PC-3 (cell line): Measurements from ENCODE around the gene PCDH9. TPM values are rescaled to one million over a fixed set of nuclear protein-coding genes. Genes with fewer than 3 reads are reported as not detected.

Source experiments
- ATAC-seq: fragments of 200-7000 bp; cut with Tn5 transposase; 2 replicates; pipeline ENCODE4 v1.9.1; 2020; ENCODE audit warnings: mild to moderate bottlenecking, moderate library complexity
- BruUV-seq: library from RNA; stranded (reverse); fragments of 400-500 nt; replicated peaks from 2 replicates; lab custom pipeline; 2021; lab: Mats Ljungman, UMichigan
- CTCF ChIA-PET: fragments of 300-600 bp; sonication (Branson Sonifier 250); formaldehyde crosslinking; loops from one replicate; lab custom pipeline; 2022; ENCODE audit warnings: antibody characterized with exemption; lab: Charles Lee
- POLR2A ChIA-PET: fragments of 300-600 bp; sonication (Branson Sonifier 250); formaldehyde crosslinking; loops from one replicate; lab custom pipeline; 2022; ENCODE audit warnings: antibody characterized with exemption; ENCODE audit not compliant: unreplicated experiment; lab: Charles Lee
- DNase-seq: peaks from one replicate; pipeline ENCODE4 v3.0.0-alpha.2; 2015
- H2AFZ ChIP-seq: fragments of 300-600 bp; sonication (generic); 2 replicates; pipeline ENCODE4 v1.6.0; 2016; ENCODE audit warnings: antibody characterized with exemption, low read length
- H3F3A ChIP-seq: fragments of 300-600 bp; sonication (generic); one replicate; pipeline ENCODE4 v1.6.0; 2017; ENCODE audit warnings: antibody characterized with exemption, low read length, control low read depth, mild to moderate bottlenecking; ENCODE audit not compliant: unreplicated experiment
- H3K27ac ChIP-seq: fragments of 300-600 bp; sonication (generic); 2 replicates; pipeline ENCODE4 v1.5.1; 2016; ENCODE audit warnings: mild to moderate bottlenecking, low read length
- H3K27me3 ChIP-seq: fragments of 300-600 bp; sonication (generic); 2 replicates; pipeline ENCODE4 v1.6.1; 2016; ENCODE audit warnings: low read length, mixed read lengths
- H3K36me3 ChIP-seq: fragments of 300-600 bp; sonication (generic); 2 replicates; pipeline ENCODE4 v1.6.1; 2016; ENCODE audit warnings: low read depth, mixed run types, low read length, mixed read lengths
- H3K4me1 ChIP-seq: fragments of 300-600 bp; sonication (generic); 2 replicates; pipeline ENCODE4 v1.5.1; 2016; ENCODE audit warnings: low read length; ENCODE audit not compliant: insufficient read depth
- H3K4me2 ChIP-seq: fragments of 300-600 bp; sonication (generic); 2 replicates; pipeline ENCODE4 v1.6.0; 2016; ENCODE audit warnings: low read length
- H3K4me3 ChIP-seq: fragments of 300-600 bp; sonication (generic); 2 replicates; pipeline ENCODE4 v1.5.1; 2016; ENCODE audit warnings: mild to moderate bottlenecking, low read length, mixed read lengths
- H3K79me2 ChIP-seq: fragments of 300-600 bp; sonication (generic); 2 replicates; pipeline ENCODE4 v1.6.1; 2017; ENCODE audit warnings: low read length, mixed read lengths
- H3K9ac ChIP-seq: fragments of 300-600 bp; sonication (generic); 2 replicates; pipeline ENCODE4 v1.6.0; 2016; ENCODE audit warnings: mild to moderate bottlenecking, low read length
- H3K9me2 ChIP-seq: fragments of 300-600 bp; sonication (generic); replicated peaks from 2 replicates; pipeline ENCODE4 v1.6.1; 2016; ENCODE audit warnings: mixed run types, low read length, mixed read lengths
- H3K9me3 ChIP-seq: fragments of 300-600 bp; sonication (generic); 2 replicates; pipeline ENCODE4 v1.6.1; 2016; ENCODE audit warnings: low read length, mixed read lengths
- H4K20me1 ChIP-seq: fragments of 300-600 bp; sonication (generic); 2 replicates; pipeline ENCODE4 v1.6.1; 2016; ENCODE audit warnings: low read length, mixed read lengths
- CTCF ChIP-seq: fragments of 300-600 bp; sonication (generic); conservative IDR thresholded peaks from 2 replicates; pipeline ENCODE4 v1.5.1; 2017; ENCODE audit warnings: antibody characterized with exemption, low read depth, mild to moderate bottlenecking, low read length
- EZH2 ChIP-seq: fragments of 300-600 bp; sonication (generic); IDR thresholded peaks from one replicate; pipeline ENCODE4 v1.6.1; 2017; ENCODE audit warnings: antibody characterized with exemption, mild to moderate bottlenecking, low read length; ENCODE audit not compliant: unreplicated experiment
- EZH2phosphoT487 ChIP-seq: fragments of 300-600 bp; sonication (generic); IDR thresholded peaks from 2 replicates; pipeline ENCODE4 v1.6.1; 2018; ENCODE audit warnings: mild to moderate bottlenecking, antibody characterized with exemption, low read length, borderline replicate concordance
- intact Hi-C: fragments of 100-400 bp; cut with micrococcal nuclease; formaldehyde crosslinking; loops from 2 replicates; pipeline ENCODE4 v1.9.0; 2023
- total RNA-seq: library from RNA; depleted of rRNA; stranded (reverse); fragments of >200 nt; gene quantifications from 2 replicates; pipeline ENCODE4 v1.2.3, GENCODE V29; 2014

Gene PCDH9
- total RNA-seq, 1 experiment from 2014 or later, result 0.98 TPM

DNA sequence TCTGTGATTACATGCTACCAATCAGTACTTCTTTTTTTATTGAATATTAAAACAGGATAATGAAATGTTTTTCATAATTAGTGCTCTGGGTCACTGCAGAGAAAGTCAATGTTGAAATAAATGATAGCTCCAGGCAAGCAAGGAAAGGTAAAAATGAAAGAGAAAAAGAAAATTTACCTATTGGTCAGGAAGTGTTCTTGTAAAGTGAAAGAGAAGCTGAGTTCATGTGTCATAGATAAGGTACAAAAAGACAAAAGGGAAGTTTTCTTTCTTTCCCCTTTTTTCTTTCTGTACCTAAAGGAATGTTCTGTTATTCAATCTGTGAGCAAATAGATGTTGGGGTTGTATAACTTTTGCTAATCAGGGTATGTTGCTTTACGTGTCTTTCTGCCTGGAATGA is 197.0 kb downstream of the PCDH9 start:
- H3K9me3 ChIP-seq, result no peaks in the 10 kb centered on the region
- H3K9me2 ChIP-seq, result no peaks in the 10 kb centered on the region
- ChIA-PET CTCF (no interaction called here), POLR2A (no interaction called here)
- DNase-seq (no peak), ATAC-seq (no peak)
- no peaks in the 10 kb centered on the region for H3K27me3 ChIP-seq
- no TSS peak for BruUV-seq
- no peaks in the 10 kb centered on the region for H3F3A ChIP-seq
- TF ChIP-seq EZH2phosphoT487, result no peak
- no peak for TF ChIP-seq CTCF
- no peak for TF ChIP-seq EZH2
- H3K36me3 ChIP-seq, result no peaks in the 10 kb centered on the region
- no peak overlapping the region for H2AFZ ChIP-seq
- no peaks in the 10 kb centered on the region for H3K4me1 ChIP-seq
- no peaks in the 10 kb centered on the region for H4K20me1 ChIP-seq
- no peak overlapping the region for H3K4me2 ChIP-seq
- no peak overlapping the region for H3K27ac ChIP-seq
- intact Hi-C loops, result no loop called here
- no peaks in the 10 kb centered on the region for H3K79me2 ChIP-seq
- H3K9ac ChIP-seq, result no peak overlapping the region
- no peak overlapping the region for H3K4me3 ChIP-seq

DNA sequence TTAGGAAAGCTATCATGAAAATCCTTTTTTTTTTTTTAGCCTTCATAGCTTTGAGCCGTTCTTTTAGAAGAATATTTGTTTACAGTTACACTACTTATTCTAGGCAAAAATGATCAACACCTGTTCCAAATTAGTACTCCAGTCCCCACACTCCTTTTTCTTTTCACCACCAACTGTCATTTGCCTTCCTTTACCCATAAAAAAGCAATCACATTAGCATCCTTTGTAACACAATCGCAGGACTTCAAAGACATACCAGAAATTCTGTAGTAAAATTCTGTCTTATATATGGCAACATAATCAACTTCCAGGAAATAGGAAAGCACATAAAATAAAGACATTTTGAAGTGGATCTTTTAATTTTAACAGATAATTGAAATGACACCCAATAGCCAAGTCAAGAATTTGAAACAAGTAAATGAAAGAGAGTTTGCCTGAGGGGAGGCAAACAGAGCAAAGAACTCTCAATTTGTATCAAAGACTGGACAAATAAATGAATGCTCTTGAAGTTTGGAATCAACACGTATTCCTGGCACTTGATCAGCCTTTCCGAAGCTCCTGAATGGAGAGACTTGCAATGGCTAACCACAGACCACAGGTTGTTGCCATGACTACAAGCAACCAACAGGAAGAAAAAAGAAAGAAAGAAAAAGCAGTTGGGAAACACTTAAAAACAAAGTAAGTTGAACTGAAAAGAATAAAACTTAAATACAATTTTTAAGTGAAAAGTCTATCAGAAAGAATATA is 206.8 kb downstream of the PCDH9 start:
- Histone ChIP-seq H3K9me2 (no peaks in the 10 kb centered on the region), H3K27me3 (no peaks in the 10 kb centered on the region), H3K9me3 (no peaks in the 10 kb centered on the region), H2AFZ (no peak overlapping the region), H4K20me1 (no peaks in the 10 kb centered on the region), H3F3A (no peaks in the 10 kb centered on the region), H3K27ac (no peak overlapping the region), H3K4me1 (no peaks in the 10 kb centered on the region), H3K36me3 (no peaks in the 10 kb centered on the region), H3K4me3 (no peak overlapping the region), H3K9ac (no peak overlapping the region), H3K4me2 (no peak overlapping the region), H3K79me2 (no peaks in the 10 kb centered on the region)
- no TSS peak for BruUV-seq
- peak; percentile 21 for DNase-seq
- ATAC-seq, result no peak
- TF ChIP-seq EZH2, result no peak
- POLR2A ChIA-PET, result no interaction called here
- intact Hi-C loops, result no loop called here
- CTCF ChIA-PET, result no interaction called here

DNA sequence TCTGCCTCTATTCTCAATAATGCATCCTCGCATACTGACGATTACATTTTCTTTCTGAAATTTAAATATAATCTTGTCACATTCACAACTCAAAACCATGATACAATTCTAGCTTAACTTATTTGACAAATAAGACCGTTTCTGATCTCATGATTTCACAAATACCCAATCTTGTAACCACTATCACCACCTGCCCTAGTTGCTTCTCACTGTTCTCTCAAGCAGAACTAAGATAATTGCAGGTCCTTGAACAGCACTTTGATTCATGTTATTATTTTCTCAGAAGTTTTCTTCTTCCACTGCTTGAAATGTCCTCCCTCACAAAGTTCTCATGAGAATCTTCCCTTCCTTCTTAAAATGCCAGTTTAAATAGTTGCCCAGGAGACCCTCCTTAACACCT is 211.4 kb downstream of the PCDH9 start:
- intact Hi-C loops, result no loop called here
- Histone ChIP-seq H3K9me3 (no peaks in the 10 kb centered on the region), H3K9ac (no peak overlapping the region), H4K20me1 (no peaks in the 10 kb centered on the region), H3F3A (no peaks in the 10 kb centered on the region), H3K27me3 (no peaks in the 10 kb centered on the region), H3K9me2 (no peaks in the 10 kb centered on the region), H3K4me2 (no peak overlapping the region), H3K4me1 (no peaks in the 10 kb centered on the region), H3K79me2 (no peaks in the 10 kb centered on the region), H2AFZ (no peak overlapping the region), H3K36me3 (no peaks in the 10 kb centered on the region), H3K27ac (no peak overlapping the region), H3K4me3 (no peak overlapping the region)
- ATAC-seq (no peak), DNase-seq (no peak)
- ChIA-PET POLR2A (no interaction called here), CTCF (no interaction called here)
- BruUV-seq, result no TSS peak
- no peak for TF ChIP-seq EZH2phosphoT487
- no peak for TF ChIP-seq EZH2
- TF ChIP-seq CTCF, result no peak
